Heart left ventricle (tissue), 16 donors: ENCODE results near the gene RBMS1. TPM values are rescaled to one million over a fixed set of nuclear protein-coding genes. Genes with fewer than 3 reads are reported as not detected.

ENCODE experiments used
- ATAC-seq, 4 donors: fragments of 200-7000 bp; cut with Tn5 transposase; one replicate each; pipeline ENCODE4 v1.9.1; 2020 to 2022; ENCODE audit warnings: moderate library complexity in 4 of 4, mild to moderate bottlenecking in 3 of 4, moderate number of reproducible peaks in 1 of 4
- DNase-seq, 5 donors: peaks; one replicate each; pipeline ENCODE4 v3.0.0-alpha.2; 2020
- H3K27ac ChIP-seq, 12 donors: fragments of 200-600 bp; sonication (generic) in 4 of 12; one replicate each; pipeline versions ENCODE4 v1.5.0 to v1.8.0; 2016 to 2022; ENCODE audit warnings: mild to moderate bottlenecking in 2 of 12
- H3K27me3 ChIP-seq, 9 donors: fragments of 200-600 bp; sonication (generic) in 2 of 9; one replicate each; pipeline versions ENCODE4 v1.5.1 to v1.8.0; 2016 to 2022; ENCODE audit warnings: mild to moderate bottlenecking in 3 of 9
- H3K36me3 ChIP-seq, 9 donors: fragments of 200-600 bp; sonication (generic) in 2 of 9; one replicate each; pipeline versions ENCODE4 v1.5.0 to v1.8.0; 2018 to 2022; ENCODE audit warnings: mild to moderate bottlenecking in 2 of 9
- H3K4me1 ChIP-seq, 12 donors: fragments of 200-600 bp; sonication (generic) in 4 of 12; one replicate each; pipeline versions ENCODE4 v1.5.0 to v1.8.0; 2016 to 2022; ENCODE audit warnings: mild to moderate bottlenecking in 3 of 12
- H3K4me3 ChIP-seq, 12 donors: fragments of 200-600 bp; sonication (generic) in 4 of 12; one replicate each; pipeline versions ENCODE4 v1.5.0 to v1.8.0; 2017 to 2022; ENCODE audit warnings: mild to moderate bottlenecking in 9 of 12, moderate library complexity in 4 of 12
- H3K9me3 ChIP-seq, 12 donors: fragments of 200-600 bp; sonication (generic) in 4 of 12; one replicate each; pipeline versions ENCODE4 v1.5.0 to v1.8.0; 2016 to 2022; ENCODE audit warnings: mild to moderate bottlenecking in 1 of 12
- POLR2A ChIP-seq, 2 donors: fragments of 450-650 bp; IDR thresholded peaks; one replicate each; pipeline ENCODE4 v1.6.1; 2017; ENCODE audit warnings: antibody characterized with exemption in 2 of 2, mild to moderate bottlenecking in 2 of 2, moderate library complexity in 2 of 2
- WGBS, 4 donors: extraction: QIAGEN DNeasy Blood & Tissue Kit in 2 of 4; methylation state at CpG; one replicate each; pipeline versions ENCODE4 v1.1.5 to v1.1.7; 2013 to 2018; 5-methylcytosine and 5-hydroxymethylcytosine counted together
- intact Hi-C, 10 donors: fragments of 100-400 bp; cut with DNase I; formaldehyde crosslinking; loops; one replicate each; pipeline versions ENCODE4 v1.11.1 to v1.14.2; 2022
- polyA plus RNA-seq, 2 donors: library from polyadenylated mRNA; stranded (reverse); fragments of 200-250 nt; gene quantifications; one replicate each; pipeline ENCODE4 v1.2.3, GENCODE V29; 2013
- total RNA-seq, 9 donors: library from RNA; depleted of rRNA in 2 of 9; stranded (reverse); fragments of >200 nt in 2 of 9; fragmentation: NEBNext Ultra II Directional in 3 of 9; extraction: Animal tissue kit (Norgen Biotek cat#: 25700) in 3 of 9; gene quantifications; one replicate each; pipeline versions ENCODE4 v1.1.0 to v1.2.4, GENCODE V29; 2016 to 2023
- TF ChIP-seq, protein P1 (sequence below), 12 donors: fragments of 200-600 bp; sonication (generic) in 4 of 12; IDR thresholded peaks; one replicate each; pipeline versions ENCODE4 v1.5.0 to v1.8.0; 2018 to 2022; ENCODE audit warnings: antibody characterized with exemption in 12 of 12, mild to moderate bottlenecking in 5 of 12
- donor health status: ischemic (EF 13 %, LVEDD 7.1; RV severe dilation, severe dysfunction).
- donor health status: healthy with polysubstance abuse.
- donor health status: DM: no; HTN: yes; CAD: no.
- donor health status: DM: no; HTN: no; CAD: no.
- donor health status: ischemic (EF 25% LVEDD 6.9; RV normal size, moderate dysfunction).
- donor health status: ischemic (EF 25% LVEDD 5.7; RV mildly dilated, moderate dysfunction).
- donor health status: healthy.
- donor health status: DM: yes; HTN: yes; CAD: no.
- donor health status: ischemic (EF 35%, LVEDD 5.7; RV mildly dilated, moderate dysfunction).
- donor health status: nonischemic (EF 11% LVEDD 7.7; RV severe dilation, severe dysfunction).
- donor health status: DM: yes; HTN: yes; CAD: no.
- donor health status: PGD.
- donor health status: ischemic (EF 29% LVEDD 5.4; RV normal size, mild dysfunction).
- donor health status: nonischemic (EF 23%, LVEDD 6.1; RV moderate dilation, normal function).

RBMS1 gene
- total and polyA plus RNA-seq, 11 donors = 32.4 to 102 (median 52.6) TPM

DNA sequence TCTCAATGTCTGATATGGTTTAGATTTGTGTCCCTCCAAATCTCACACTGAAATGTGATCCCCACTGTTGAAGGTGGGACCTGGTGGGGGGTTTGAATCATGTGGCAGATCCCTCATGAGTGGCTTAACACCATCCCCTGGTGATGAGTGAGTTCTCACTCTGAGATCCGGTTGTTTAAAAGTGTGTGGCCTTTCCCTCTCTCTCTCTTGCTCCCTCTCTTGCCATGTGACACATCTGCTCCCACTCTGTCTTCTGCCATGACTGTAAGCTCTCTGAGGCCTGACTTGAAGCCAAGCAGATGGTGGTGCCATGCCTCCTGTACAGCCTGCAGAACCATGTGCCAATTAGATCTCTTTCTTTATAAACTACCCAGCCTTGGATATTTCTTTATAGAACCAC lies 108.8 kb downstream of the RBMS1 start:
- Histone ChIP-seq H3K4me1 (peaks cover 24 to 99% (median 85%) of the 10 kb centered on the region in 12 donors), H3K4me3 (no peak overlapping the region), H3K36me3 (no peaks in the 10 kb centered on the region), H3K27ac (peak overlapping the region in 9 of 12 donors; percentile 2 to 93 (median 28)), H3K9me3 (no peaks in the 10 kb centered on the region), H3K27me3 (no peaks in the 10 kb centered on the region)
- 38 to 49% (median 45%) methylated on average over 1 of the region's 1 CpG for WGBS, 4 donors
- DNase-seq = no peak
- TF ChIP-seq, protein P1, sequence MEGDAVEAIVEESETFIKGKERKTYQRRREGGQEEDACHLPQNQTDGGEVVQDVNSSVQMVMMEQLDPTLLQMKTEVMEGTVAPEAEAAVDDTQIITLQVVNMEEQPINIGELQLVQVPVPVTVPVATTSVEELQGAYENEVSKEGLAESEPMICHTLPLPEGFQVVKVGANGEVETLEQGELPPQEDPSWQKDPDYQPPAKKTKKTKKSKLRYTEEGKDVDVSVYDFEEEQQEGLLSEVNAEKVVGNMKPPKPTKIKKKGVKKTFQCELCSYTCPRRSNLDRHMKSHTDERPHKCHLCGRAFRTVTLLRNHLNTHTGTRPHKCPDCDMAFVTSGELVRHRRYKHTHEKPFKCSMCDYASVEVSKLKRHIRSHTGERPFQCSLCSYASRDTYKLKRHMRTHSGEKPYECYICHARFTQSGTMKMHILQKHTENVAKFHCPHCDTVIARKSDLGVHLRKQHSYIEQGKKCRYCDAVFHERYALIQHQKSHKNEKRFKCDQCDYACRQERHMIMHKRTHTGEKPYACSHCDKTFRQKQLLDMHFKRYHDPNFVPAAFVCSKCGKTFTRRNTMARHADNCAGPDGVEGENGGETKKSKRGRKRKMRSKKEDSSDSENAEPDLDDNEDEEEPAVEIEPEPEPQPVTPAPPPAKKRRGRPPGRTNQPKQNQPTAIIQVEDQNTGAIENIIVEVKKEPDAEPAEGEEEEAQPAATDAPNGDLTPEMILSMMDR (IDR thresholded peaks at IDR 0.05) = no peak
- no peak for TF ChIP-seq POLR2A (IDR thresholded peaks at IDR 0.05)
- intact Hi-C loops = loop anchor here in 2 of 10 donors (5.0 kb wide), 2 partner anchors 52 to 62 kb away; no protein-coding TSS in a partner anchor
- ATAC-seq = no peak

DNA sequence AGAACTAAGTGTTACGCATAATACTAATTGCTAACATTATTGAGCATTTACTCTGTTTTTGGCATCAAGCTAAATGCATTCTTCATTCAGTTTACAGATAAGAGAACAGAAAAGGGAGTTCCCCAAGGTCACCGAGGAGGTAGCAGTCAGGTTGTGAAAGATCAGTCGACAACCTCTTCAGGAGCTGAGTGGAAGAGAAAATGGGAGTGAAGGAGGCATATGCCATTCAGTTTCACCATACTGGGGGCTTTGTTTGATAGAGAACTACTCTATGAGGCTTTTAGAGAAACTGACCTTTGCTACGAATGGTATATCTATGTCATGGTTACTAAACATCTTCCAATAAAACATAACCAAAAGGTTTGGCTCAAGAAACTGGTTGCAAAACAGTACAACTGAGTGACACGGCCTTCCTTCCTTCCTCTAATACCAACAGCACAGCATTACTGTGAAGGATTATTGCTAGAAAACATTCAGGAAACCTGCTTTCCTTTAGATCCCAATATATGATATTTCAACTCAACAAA lies 112.1 kb downstream of the RBMS1 start:
- H3K36me3 ChIP-seq = no peaks in the 10 kb centered on the region
- no peaks in the 10 kb centered on the region for H3K9me3 ChIP-seq
- peak overlapping the region; percentile 61 to 92 (median 72) for H3K27ac ChIP-seq
- H3K4me1 ChIP-seq = peaks cover 23 to 100% (median 84%) of the 10 kb centered on the region in 12 donors
- ATAC-seq (peak; percentile 8 to 72 (median 38)), DNase-seq (no peak)
- H3K4me3 ChIP-seq = no peak overlapping the region
- intact Hi-C loops = loop anchor here in 1 of 10 donors (5.0 kb wide), 1 partner anchor 49 kb away; no protein-coding TSS in a partner anchor
- 11 to 20% (median 14%) methylated on average over 5 of the region's 5 CpGs for WGBS, 4 donors
- TF ChIP-seq, protein P1 (IDR thresholded peaks at IDR 0.05) = no peak
- no peak for TF ChIP-seq POLR2A (IDR thresholded peaks at IDR 0.05)
- H3K27me3 ChIP-seq = no peaks in the 10 kb centered on the region

DNA sequence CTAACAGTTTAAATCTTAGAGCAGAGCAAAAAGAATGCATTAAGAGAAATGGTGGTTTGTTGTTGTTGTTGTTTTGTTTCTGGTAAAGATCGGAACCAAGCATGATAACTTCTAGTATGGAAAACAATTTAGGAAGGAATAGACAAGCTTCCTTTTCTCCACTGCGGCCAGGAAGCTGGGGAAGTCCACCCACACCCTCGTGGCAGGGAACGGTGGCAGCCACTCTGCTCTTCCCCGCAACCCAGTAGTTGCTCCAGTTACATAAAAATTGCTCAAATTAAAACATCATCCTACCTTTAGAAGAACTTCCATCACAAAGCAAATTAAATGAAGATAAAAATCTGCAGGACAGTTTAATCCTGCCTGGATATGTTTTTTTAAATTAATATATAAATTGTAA lies 113.0 kb downstream of the RBMS1 start:
- TF ChIP-seq, protein P1 (IDR thresholded peaks at IDR 0.05) = no peak
- no peak for TF ChIP-seq POLR2A (IDR thresholded peaks at IDR 0.05)
- intact Hi-C loops = loop anchor here in 1 of 10 donors (5.0 kb wide), 1 partner anchor 48 kb away; no protein-coding TSS in a partner anchor
- peak overlapping the region in 8 of 12 donors; percentile 2 to 27 (median 7) for H3K4me3 ChIP-seq
- H3K9me3 ChIP-seq = no peaks in the 10 kb centered on the region
- H3K27ac ChIP-seq = peak overlapping the region; percentile 61 to 92 (median 72)
- WGBS, 4 donors = 9 to 28% (median 13%) methylated on average over 5 of the region's 5 CpGs
- peaks cover 24 to 100% (median 87%) of the 10 kb centered on the region in 12 donors for H3K4me1 ChIP-seq
- ATAC-seq = peak in 1 of 4 donors; percentile 56
- peak in 2 of 5 donors; percentile 45 to 46 for DNase-seq
- H3K27me3 ChIP-seq = no peaks in the 10 kb centered on the region
- no peaks in the 10 kb centered on the region for H3K36me3 ChIP-seq

DNA sequence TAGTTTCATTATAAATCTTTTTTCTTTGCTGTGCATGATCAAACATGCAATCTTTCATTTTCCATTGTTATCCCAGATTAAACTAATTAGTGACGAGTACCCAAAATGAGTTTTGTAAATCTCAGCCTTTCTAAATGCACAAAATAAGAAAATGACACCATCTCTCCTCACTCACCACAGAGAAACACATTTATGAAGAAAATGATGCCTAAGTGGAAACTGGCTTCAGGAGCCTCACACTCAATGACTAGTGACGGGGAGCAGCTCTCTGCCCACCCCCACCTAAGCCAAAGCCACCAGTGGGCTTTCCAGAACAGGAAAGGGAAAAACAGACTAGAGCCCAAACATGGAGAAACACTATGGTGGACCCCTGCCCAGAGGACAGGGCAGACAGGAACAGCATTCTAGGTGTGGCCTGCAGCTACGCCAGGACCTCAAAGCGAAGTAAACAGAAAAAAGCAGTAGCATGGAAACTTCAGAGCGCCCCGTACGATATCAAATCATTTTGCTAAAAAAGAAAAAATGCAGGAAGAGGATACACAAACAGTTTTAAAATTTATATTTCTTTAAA lies 113.5 kb downstream of the RBMS1 start:
- H3K4me1 ChIP-seq = peaks cover 28 to 100% (median 87%) of the 10 kb centered on the region in 12 donors
- intact Hi-C loops = loop anchor here in 1 of 10 donors (5.0 to 10.0 kb wide), 2 partner anchors 45 to 48 kb away; no protein-coding TSS in a partner anchor
- DNase-seq (no peak), ATAC-seq (peak in 1 of 4 donors; percentile 17)
- no peaks in the 10 kb centered on the region for H3K36me3 ChIP-seq
- H3K27me3 ChIP-seq = no peaks in the 10 kb centered on the region
- no peaks in the 10 kb centered on the region for H3K9me3 ChIP-seq
- TF ChIP-seq, protein P1 (IDR thresholded peaks at IDR 0.05) = no peak
- TF ChIP-seq POLR2A (IDR thresholded peaks at IDR 0.05) = no peak
- peak overlapping the region; percentile 61 to 92 (median 72) for H3K27ac ChIP-seq
- H3K4me3 ChIP-seq = peak overlapping the region in 8 of 12 donors; percentile 2 to 27 (median 7)
- 45 to 66% (median 54%) methylated on average over 7 of the region's 7 CpGs for WGBS, 4 donors
